D721Med (cell line): ENCODE measurements around the gene SPATA20.
A peak's percentile ranks its signal among the peaks of the same experiment; 100 is the strongest.

ENCODE experiments used
- DNase-seq: peaks from one replicate; pipeline ENCODE4 v3.0.0; 2011; ENCODE audit warnings: low spot score; ENCODE audit not compliant: insufficient read length
- FAIRE-seq: peaks from 2 replicates; lab custom pipeline; 2011; peaks lifted over from hg19 to GRCh38; lab: Jason Lieb, UNC
- TF ChIP-seq, protein P1 (sequence below): IDR thresholded peaks from 2 replicates; pipeline ENCODE4 v1.5.1; 2012; ENCODE audit warnings: mild to moderate bottlenecking, control low read depth; ENCODE audit not compliant: insufficient read depth; ENCODE audit errors: missing control alignments

Gene SPATA20

DNA sequence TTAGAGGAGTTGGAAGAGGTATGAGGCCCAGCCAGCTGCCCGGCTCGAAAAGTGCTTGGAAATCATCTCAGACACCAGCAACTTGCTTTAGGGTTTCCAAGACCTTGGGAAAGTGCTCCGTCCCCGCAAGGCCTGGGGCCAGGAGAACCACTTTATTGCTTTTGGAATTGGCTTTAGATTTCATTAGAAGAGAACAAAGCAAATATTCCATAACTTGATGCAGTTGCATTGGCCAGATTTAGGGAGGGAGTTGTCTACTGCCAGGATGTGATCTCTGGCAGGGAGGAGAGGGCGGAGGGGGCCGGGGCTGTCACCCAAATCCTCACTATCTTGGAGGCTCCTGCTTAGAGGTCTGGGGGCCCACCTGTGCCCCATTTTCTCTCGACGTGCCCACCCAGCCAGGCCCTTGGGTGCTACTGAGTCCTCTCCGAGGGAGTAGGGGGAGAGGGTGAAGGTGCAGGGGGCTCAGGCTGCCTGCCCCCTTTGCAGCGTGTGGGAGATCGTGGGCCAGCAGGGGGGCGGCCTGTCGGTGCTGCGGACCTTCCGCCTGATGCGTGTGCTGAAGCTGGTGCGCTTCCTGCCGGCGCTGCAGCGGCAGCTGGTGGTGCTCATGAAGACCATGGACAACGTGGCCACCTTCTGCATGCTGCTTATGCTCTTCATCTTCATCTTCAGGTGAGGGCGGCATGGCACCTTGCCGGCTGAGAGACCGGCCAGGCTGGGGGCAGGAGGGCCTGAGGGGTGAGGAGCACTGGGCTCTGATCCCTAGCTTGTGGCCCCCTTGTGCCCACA, 44.2 kb downstream of the SPATA20 start:
- TF ChIP-seq, protein P1, sequence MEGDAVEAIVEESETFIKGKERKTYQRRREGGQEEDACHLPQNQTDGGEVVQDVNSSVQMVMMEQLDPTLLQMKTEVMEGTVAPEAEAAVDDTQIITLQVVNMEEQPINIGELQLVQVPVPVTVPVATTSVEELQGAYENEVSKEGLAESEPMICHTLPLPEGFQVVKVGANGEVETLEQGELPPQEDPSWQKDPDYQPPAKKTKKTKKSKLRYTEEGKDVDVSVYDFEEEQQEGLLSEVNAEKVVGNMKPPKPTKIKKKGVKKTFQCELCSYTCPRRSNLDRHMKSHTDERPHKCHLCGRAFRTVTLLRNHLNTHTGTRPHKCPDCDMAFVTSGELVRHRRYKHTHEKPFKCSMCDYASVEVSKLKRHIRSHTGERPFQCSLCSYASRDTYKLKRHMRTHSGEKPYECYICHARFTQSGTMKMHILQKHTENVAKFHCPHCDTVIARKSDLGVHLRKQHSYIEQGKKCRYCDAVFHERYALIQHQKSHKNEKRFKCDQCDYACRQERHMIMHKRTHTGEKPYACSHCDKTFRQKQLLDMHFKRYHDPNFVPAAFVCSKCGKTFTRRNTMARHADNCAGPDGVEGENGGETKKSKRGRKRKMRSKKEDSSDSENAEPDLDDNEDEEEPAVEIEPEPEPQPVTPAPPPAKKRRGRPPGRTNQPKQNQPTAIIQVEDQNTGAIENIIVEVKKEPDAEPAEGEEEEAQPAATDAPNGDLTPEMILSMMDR, result no peak
- FAIRE-seq (no peak), DNase-seq (no peak)

GRCh38 chr17:50593321-50593720, 46.3 kb downstream of the SPATA20 start:
- TF ChIP-seq, protein P1, result no peak
- FAIRE-seq (no peak), DNase-seq (peak; percentile 96)

GRCh38 chr17:50594128-50594823, 47.3 kb downstream of the SPATA20 start:
- DNase-seq (no peak), FAIRE-seq (no peak)
- TF ChIP-seq, protein P1, result no peak

- FAIRE-seq, result no peak
- TF ChIP-seq, protein P1, result no peak
- no peak for DNase-seq
These were observed 47.9 kb downstream of the SPATA20 start for GRCh38 chr17:50594892-50595291.

DNA sequence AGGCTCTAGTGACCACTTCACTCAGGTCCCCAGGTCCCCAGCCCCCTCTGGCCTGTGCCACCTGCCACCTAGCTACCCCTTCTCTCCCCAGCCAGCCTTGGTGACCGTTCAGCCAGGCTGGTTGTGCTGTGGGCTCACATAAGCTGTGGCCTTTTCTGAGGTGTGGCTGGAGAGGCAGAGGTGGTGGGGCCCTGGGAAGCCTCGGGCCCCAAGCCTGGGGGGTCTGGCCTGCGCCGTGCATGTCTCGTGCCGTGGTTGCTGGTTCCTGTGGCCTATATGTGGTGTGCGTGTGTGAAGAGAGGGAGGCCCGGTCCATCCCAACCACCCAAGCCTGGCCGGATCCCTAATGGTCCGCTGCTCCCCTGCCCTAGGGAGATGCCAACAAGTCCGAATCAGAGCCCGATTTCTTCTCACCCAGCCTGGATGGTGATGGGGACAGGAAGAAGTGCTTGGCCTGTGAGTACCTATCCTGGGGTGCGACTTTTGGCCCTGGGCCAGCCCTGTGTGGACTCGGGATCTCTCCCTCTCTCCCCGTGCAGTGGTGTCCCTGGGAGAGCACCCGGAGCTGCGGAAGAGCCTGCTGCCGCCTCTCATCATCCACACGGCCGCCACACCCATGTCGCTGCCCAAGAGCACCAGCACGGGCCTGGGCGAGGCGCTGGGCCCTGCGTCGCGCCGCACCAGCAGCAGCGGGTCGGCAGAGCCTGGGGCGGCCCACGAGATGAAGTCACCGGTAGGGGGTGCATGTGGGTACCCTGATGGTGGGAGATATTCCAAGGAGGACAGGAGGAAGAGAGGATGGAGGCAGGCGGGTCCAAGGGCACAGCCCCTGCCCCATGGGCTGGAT, 49.4 kb downstream of the SPATA20 start:
- no peak for DNase-seq
- TF ChIP-seq, protein P1, result no peak
- no peak for FAIRE-seq

DNA sequence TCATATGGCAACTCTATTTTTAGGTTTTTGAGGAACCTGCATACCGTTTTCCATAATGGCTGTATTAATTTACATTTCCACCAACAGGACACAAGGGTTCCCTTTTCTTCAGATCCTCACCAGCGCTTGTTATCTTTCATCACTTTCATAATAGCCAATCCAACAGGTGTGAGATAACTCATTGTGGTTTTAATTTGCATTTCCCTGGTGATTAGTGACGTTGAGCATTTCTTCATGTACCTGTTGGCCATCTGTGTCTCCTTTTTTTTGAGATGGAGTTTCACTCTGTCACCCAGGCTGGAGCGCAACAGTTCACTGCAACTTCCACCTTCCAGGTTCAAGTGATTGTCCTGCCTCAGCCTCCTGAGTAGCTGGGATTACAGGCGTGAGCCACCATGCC, 51.5 kb downstream of the SPATA20 start:
- TF ChIP-seq, protein P1, result no peak
- FAIRE-seq, result no peak
- DNase-seq, result no peak
